HCT116 (cell line): ENCODE measurements around the gene STXBP5. TPM values are rescaled to one million over a fixed set of nuclear protein-coding genes. Genes with fewer than 3 reads are reported as not detected.
A peak's percentile ranks its signal among the peaks of the same experiment; 100 is the strongest.

Experiments
- ATAC-seq: fragments of 200-7000 bp; cut with Tn5 transposase; 2 replicates; pipeline ENCODE4 v1.9.1; 2020; ENCODE audit warnings: mild to moderate bottlenecking, moderate library complexity
- BruUV-seq: library from RNA; stranded (reverse); fragments of 400-500 nt; replicated peaks from 2 replicates; lab custom pipeline; 2021; lab: Mats Ljungman, UMichigan
- CTCF ChIA-PET: fragments of 300-600 bp; sonication (Branson Sonifier 250); formaldehyde crosslinking; loops from one replicate; lab custom pipeline; 2021; ENCODE audit warnings: antibody characterized with exemption; lab: Charles Lee
- POLR2A ChIA-PET: fragments of 300-600, 350-600 bp; sonication (Branson Sonifier 250); formaldehyde crosslinking; loops from one replicate; lab custom pipeline; 2021; ENCODE audit warnings: antibody characterized with exemption; lab: Charles Lee
- RAD21 ChIA-PET, 2 experiments: fragments of 300-600 bp; sonication (Branson Sonifier 250); formaldehyde crosslinking; loops; one replicate each; lab custom pipeline; 2023; ENCODE audit warnings: low total read pairs in 2 of 2; ENCODE audit not compliant: uncharacterized antibody in 2 of 2, unreplicated experiment in 2 of 2, low non-redundant PET in 1 of 2; lab: Charles Lee
- DNase-seq: peaks from one replicate; pipeline ENCODE4 v3.0.0-alpha.2; 2010; ENCODE audit warnings: low read depth, low spot score
- H2AFZ ChIP-seq: fragments of 200-600 bp; shearing (Covaris generic), sonication (generic); 2 replicates; pipeline ENCODE4 v1.6.1; 2017; ENCODE audit warnings: low read depth, mixed run types, mixed read lengths, antibody characterized with exemption, low read length; ENCODE audit not compliant: poor library complexity, severe bottlenecking
- H3K27ac ChIP-seq: 2 replicates; pipeline ENCODE4 v1.5.1; 2012; ENCODE audit warnings: low read depth, low read length
- H3K27me3 ChIP-seq: fragments of 200-600 bp; sonication (generic); 2 replicates; pipeline ENCODE4 v1.6.1; 2016; ENCODE audit warnings: mixed run types, low read length, mixed read lengths; ENCODE audit not compliant: insufficient read depth
- H3K36me3 ChIP-seq, 2 experiments: fragments of 200-500 bp in 1 of 2; fragments of 200-600 bp in 1 of 2; sonication (Bioruptor generic) in 1 of 2; sonication (generic) in 1 of 2; 2 replicates each; pipeline versions ENCODE4 v1.5.1 to v1.6.1; 2014 to 2016; ENCODE audit warnings: low read length in 2 of 2, inconsistent platforms in 1 of 2, mixed read lengths in 1 of 2, mixed run types in 1 of 2; ENCODE audit not compliant: insufficient read depth in 2 of 2, control insufficient read depth in 1 of 2
- H3K4me1 ChIP-seq, 2 experiments: fragments of 200-600 bp in 1 of 2; sonication (generic) in 1 of 2; 2 replicates each; pipeline versions ENCODE4 v1.5.1 to v1.6.1; 2012 to 2017; ENCODE audit warnings: low read length in 2 of 2, inconsistent platforms in 1 of 2, mild to moderate bottlenecking in 1 of 2, mixed read lengths in 1 of 2, mixed run types in 1 of 2, moderate library complexity in 1 of 2; ENCODE audit not compliant: insufficient read depth in 2 of 2, control insufficient read depth in 1 of 2
- H3K4me2 ChIP-seq: fragments of 200-600 bp; sonication (generic); 2 replicates; pipeline ENCODE4 v1.6.1; 2017; ENCODE audit warnings: mixed run types, low read length, mixed read lengths
- H3K4me3 ChIP-seq, 2 experiments: fragments of 200-600 bp in 1 of 2; sonication (generic) in 1 of 2; replicated peaks in 1 of 2; 2 replicates each; pipeline ENCODE4 v1.5.1; 2011 to 2016; ENCODE audit warnings: low read length in 2 of 2, control low read depth in 1 of 2, low read depth in 1 of 2, mild to moderate bottlenecking in 1 of 2, mixed read lengths in 1 of 2, mixed run types in 1 of 2
- H3K79me2 ChIP-seq: fragments of 200-600 bp; sonication (generic); 2 replicates; pipeline ENCODE4 v1.6.1; 2017; ENCODE audit warnings: mild to moderate bottlenecking, mixed run types, low read length, moderate library complexity, mixed read lengths; ENCODE audit not compliant: insufficient read depth
- H3K9ac ChIP-seq: fragments of 200-600 bp; sonication (generic); 2 replicates; pipeline ENCODE4 v1.6.1; 2016; ENCODE audit warnings: low read length, mixed read lengths
- H3K9me2 ChIP-seq: fragments of 200-600 bp; sonication (generic), shearing (Covaris generic); 2 replicates; pipeline ENCODE4 v1.6.1; 2017; ENCODE audit warnings: mixed run types, mild to moderate bottlenecking, moderate library complexity; ENCODE audit not compliant: insufficient read depth
- H3K9me3 ChIP-seq, 2 experiments: fragments of 200-500 bp in 1 of 2; fragments of 200-600 bp in 1 of 2; sonication (Bioruptor generic) in 1 of 2; sonication (generic) in 1 of 2; 2 replicates each; pipeline ENCODE4 v1.6.1; 2014 to 2017; ENCODE audit warnings: low read length in 2 of 2, mixed read lengths in 2 of 2, inconsistent platforms in 1 of 2, low read depth in 1 of 2, mild to moderate bottlenecking in 1 of 2, mixed run types in 1 of 2, moderate library complexity in 1 of 2; ENCODE audit not compliant: control insufficient read depth in 1 of 2, insufficient read depth in 1 of 2
- H4K20me1 ChIP-seq: fragments of 200-600 bp; sonication (generic), shearing (Covaris generic); 2 replicates; pipeline ENCODE4 v1.6.1; 2017; ENCODE audit warnings: mixed run types, mild to moderate bottlenecking, moderate library complexity; ENCODE audit not compliant: insufficient read depth
- CBX3 ChIP-seq: IDR thresholded peaks from 2 replicates; pipeline ENCODE4 v1.6.1; 2012; ENCODE audit warnings: low read depth
- ELF1 ChIP-seq: IDR thresholded peaks from 2 replicates; pipeline ENCODE4 v1.6.1; 2012; ENCODE audit warnings: low read depth, borderline replicate concordance
- JUND ChIP-seq: IDR thresholded peaks from 2 replicates; pipeline ENCODE4 v1.6.1; 2012
- POLR2A ChIP-seq: IDR thresholded peaks from 2 replicates; pipeline ENCODE4 v1.7.0; 2011; ENCODE audit warnings: borderline replicate concordance; ENCODE audit not compliant: insufficient read depth, insufficient read length; ENCODE audit errors: extremely low read depth
- POLR2AphosphoS5 ChIP-seq: IDR thresholded peaks from 2 replicates; pipeline ENCODE4 v1.6.1; 2011; ENCODE audit warnings: mild to moderate bottlenecking, low read depth, low read length, moderate library complexity
- YY1 ChIP-seq: IDR thresholded peaks from 2 replicates; pipeline ENCODE4 v1.6.1; 2011; ENCODE audit warnings: low read length, low read depth, moderate library complexity, mild to moderate bottlenecking; ENCODE audit not compliant: insufficient replicate concordance; ENCODE audit errors: extremely low read depth
- intact Hi-C: fragments of 100-400 bp; cut with micrococcal nuclease; formaldehyde crosslinking; loops from 2 replicates; pipeline ENCODE4 v1.10.0; 2022
- total RNA-seq: library from RNA; stranded (reverse); gene quantifications from one replicate; pipeline ENCODE4 v1.2.1, GENCODE V29; 2021; ENCODE audit not compliant: unreplicated experiment
- TF ChIP-seq, protein P1 (sequence below): IDR thresholded peaks from 2 replicates; pipeline ENCODE4 v1.6.1; 2012
- TF ChIP-seq, protein P2 (sequence below): IDR thresholded peaks from 2 replicates; pipeline ENCODE4 v1.6.1; 2011; ENCODE audit warnings: mild to moderate bottlenecking, low read length, moderate library complexity; ENCODE audit not compliant: insufficient replicate concordance; ENCODE audit errors: extremely low read depth

STXBP5 gene
- total RNA-seq, 1 experiment from 2014 or later = 12.6 TPM

DNA sequence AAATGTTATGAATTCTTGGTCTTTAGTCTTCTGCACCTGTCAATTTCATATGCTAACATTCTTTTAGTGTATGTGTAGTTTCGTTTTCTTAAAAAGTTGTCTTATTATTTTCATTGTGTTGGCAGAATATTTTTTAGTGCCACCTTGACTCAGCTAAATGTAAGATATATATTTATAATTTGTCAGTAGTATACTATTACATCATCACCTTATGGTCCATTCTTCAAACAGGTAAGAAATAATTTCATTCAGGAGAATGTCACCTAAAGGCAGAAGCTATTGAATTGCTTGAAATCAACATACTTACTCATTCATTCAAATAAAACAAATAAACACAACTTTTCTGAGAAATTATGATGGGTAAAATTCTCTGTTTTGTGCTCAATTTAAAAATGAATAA is 3.5 kb upstream of the STXBP5 start:
- intact Hi-C loops = no loop called here
- no TSS peak for BruUV-seq

DNA sequence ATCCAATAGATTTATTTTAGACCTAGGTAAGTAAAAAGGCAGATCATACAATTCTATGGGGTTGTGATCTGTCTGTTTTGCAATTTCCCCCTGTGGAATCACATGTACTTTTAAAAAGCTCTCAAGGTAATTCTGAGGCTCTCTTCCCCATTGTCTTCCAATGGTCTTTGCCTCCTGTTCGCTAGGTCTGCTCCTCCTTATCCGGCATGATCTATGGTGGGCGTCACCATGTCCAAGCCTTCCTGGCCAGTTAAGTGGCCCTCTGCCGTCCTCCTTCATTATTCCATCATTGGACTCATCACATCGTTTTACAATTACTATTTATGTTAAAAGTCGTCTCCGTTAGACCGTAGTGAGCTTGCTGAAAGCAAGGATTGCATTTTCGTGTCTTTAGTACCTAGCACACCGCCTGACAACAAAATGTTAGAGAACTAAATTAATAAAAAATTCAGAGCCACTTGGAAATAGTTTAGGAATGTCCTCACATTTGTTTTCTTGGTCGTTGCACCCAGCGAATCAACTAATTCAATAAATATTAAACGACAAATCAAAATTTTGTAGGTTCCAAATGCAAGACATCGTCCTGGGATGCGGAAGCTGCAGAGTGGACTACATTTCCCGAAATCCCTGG is 2.2 kb upstream of the STXBP5 start:
- POLR2A ChIA-PET = no interaction called here
- DNase-seq (no peak), ATAC-seq (no peak)
- BruUV-seq = no TSS peak
- RAD21 ChIA-PET = no interaction called here
- peaks cover 25% of the 10 kb centered on the region for H3K79me2 ChIP-seq
- H3K9me2 ChIP-seq = no peaks in the 10 kb centered on the region
- no peaks in the 10 kb centered on the region for H3K27me3 ChIP-seq
- TF ChIP-seq, protein P1, sequence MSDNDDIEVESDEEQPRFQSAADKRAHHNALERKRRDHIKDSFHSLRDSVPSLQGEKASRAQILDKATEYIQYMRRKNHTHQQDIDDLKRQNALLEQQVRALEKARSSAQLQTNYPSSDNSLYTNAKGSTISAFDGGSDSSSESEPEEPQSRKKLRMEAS = no peak
- TF ChIP-seq ELF1 (peak; percentile 99), YY1 (no peak), POLR2AphosphoS5 (no peak)
- H4K20me1 ChIP-seq = no peaks in the 10 kb centered on the region
- no peak overlapping the region for H3K9ac ChIP-seq
- peak overlapping the region; percentile 98 for H3K4me2 ChIP-seq
- H3K9me3 ChIP-seq = no peaks in the 10 kb centered on the region
- H3K4me3 ChIP-seq = peak overlapping the region; percentile 72 to 73
- intact Hi-C loops = no loop called here
- CTCF ChIA-PET = no interaction called here
- no peaks in the 10 kb centered on the region for H3K36me3 ChIP-seq
- H3K27ac ChIP-seq = no peak overlapping the region
- H2AFZ ChIP-seq = peak overlapping the region; percentile 100
- H3K4me1 ChIP-seq = peaks cover 3 to 12% of the 10 kb centered on the region in 2 experiments; a peak in 3 of 4 replicates

More for the DNA sequence above, 3.5 kb upstream of the STXBP5 start:
- no peak overlapping the region for H3K9ac ChIP-seq
- no peak for DNase-seq
- CTCF ChIA-PET = no interaction called here
- H3K27ac ChIP-seq = no peak overlapping the region
- RAD21 ChIA-PET = no interaction called here
- H3K4me3 ChIP-seq = no peak overlapping the region
- TF ChIP-seq, protein P2, sequence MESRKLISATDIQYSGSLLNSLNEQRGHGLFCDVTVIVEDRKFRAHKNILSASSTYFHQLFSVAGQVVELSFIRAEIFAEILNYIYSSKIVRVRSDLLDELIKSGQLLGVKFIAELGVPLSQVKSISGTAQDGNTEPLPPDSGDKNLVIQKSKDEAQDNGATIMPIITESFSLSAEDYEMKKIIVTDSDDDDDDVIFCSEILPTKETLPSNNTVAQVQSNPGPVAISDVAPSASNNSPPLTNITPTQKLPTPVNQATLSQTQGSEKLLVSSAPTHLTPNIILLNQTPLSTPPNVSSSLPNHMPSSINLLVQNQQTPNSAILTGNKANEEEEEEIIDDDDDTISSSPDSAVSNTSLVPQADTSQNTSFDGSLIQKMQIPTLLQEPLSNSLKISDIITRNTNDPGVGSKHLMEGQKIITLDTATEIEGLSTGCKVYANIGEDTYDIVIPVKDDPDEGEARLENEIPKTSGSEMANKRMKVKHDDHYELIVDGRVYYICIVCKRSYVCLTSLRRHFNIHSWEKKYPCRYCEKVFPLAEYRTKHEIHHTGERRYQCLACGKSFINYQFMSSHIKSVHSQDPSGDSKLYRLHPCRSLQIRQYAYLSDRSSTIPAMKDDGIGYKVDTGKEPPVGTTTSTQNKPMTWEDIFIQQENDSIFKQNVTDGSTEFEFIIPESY = no peak
- TF ChIP-seq POLR2A (no peak), POLR2AphosphoS5 (no peak), ELF1 (no peak), JUND (no peak), CBX3 (no peak)
- TF ChIP-seq, protein P1 = no peak
- no peaks in the 10 kb centered on the region for H4K20me1 ChIP-seq
- H3K4me1 ChIP-seq = peaks cover 3 to 12% of the 10 kb centered on the region in 2 experiments; a peak in 3 of 4 replicates
- no peak overlapping the region for H3K4me2 ChIP-seq
- H3K79me2 ChIP-seq = peaks cover 13% of the 10 kb centered on the region
- H3K36me3 ChIP-seq = no peaks in the 10 kb centered on the region
- no peak for ATAC-seq
- no peaks in the 10 kb centered on the region for H3K9me3 ChIP-seq
- POLR2A ChIA-PET = no interaction called here
- H3K9me2 ChIP-seq = no peaks in the 10 kb centered on the region
- no peak overlapping the region for H2AFZ ChIP-seq
- H3K27me3 ChIP-seq = no peaks in the 10 kb centered on the region
